Astrocyte (in vitro differentiated cells and primary cell): ENCODE data around the gene CYP19A1.

Experiments used
- CTCF ChIP-seq: IDR thresholded peaks from 2 replicates; pipeline ENCODE4 v1.5.1; 2011; ENCODE audit warnings: low read depth, mild to moderate bottlenecking, inconsistent platforms, low read length, moderate library complexity; ENCODE audit not compliant: insufficient read depth
- EZH2 ChIP-seq: IDR thresholded peaks from 2 replicates; pipeline ENCODE4 v1.6.1; 2012; ENCODE audit warnings: mild to moderate bottlenecking, low read length, inconsistent platforms; ENCODE audit not compliant: insufficient read depth

DNA sequence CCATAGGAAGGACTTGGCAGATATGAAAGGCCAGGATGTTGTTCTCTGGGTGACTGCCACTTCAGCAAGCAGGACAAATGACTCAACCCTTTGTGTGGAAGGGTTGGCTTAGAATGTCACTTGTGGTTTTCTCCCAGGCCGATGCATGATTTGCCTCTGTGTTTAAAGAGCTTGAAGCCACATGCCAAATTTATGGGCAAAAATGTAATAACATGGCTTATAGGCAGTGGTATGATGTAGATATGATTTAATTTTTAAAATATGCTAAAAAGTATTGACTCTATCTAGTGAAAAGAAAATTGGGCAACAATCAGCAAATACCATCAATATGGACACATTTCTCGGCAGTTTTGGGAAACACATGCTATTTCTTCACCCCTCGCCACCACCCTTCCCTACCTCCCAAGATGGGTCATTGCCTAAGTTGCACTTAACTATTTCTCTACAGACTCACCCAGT, 114.6 kb downstream of the CYP19A1 start:
- TF ChIP-seq CTCF (no peak), EZH2 (no peak)
